Suprapubic skin (tissue), 4 donors: ENCODE data around the gene DCDC2. TPM values are rescaled to one million over a fixed set of nuclear protein-coding genes. Genes with fewer than 3 reads are reported as not detected.
"Not testable (repeated sequence)": the region's sequence is repeated elsewhere in the genome, so short reads cannot be mapped to it uniquely, and the experiment has no call there.

Experiments
- DNase-seq, 2 donors: peaks; one replicate each; pipeline ENCODE4 v3.0.0-alpha.2; 2019; ENCODE audit warnings: low spot score in 2 of 2
- H3K27ac ChIP-seq: fragments of 200-600 bp; sonication (generic); one replicate; pipeline ENCODE4 v1.5.1; 2019
- H3K27me3 ChIP-seq: fragments of 200-600 bp; sonication (generic); one replicate; pipeline ENCODE4 v1.5.1; 2019
- H3K36me3 ChIP-seq: fragments of 200-600 bp; sonication (generic); one replicate; pipeline ENCODE4 v1.5.1; 2019
- H3K4me1 ChIP-seq: fragments of 200-600 bp; sonication (generic); one replicate; pipeline ENCODE4 v1.5.1; 2019
- H3K4me3 ChIP-seq: fragments of 200-600 bp; sonication (generic); one replicate; pipeline ENCODE4 v1.5.1; 2019; ENCODE audit warnings: mild to moderate bottlenecking
- H3K9me3 ChIP-seq: fragments of 200-600 bp; sonication (generic); one replicate; pipeline ENCODE4 v1.5.1; 2019
- CTCF ChIP-seq, 2 donors: fragments of 200-600 bp in 1 of 2; fragments of 450-650 bp in 1 of 2; sonication (generic) in 1 of 2; IDR thresholded peaks; one replicate each; pipeline ENCODE4 v1.5.1; 2016 to 2019; ENCODE audit warnings: antibody characterized with exemption in 2 of 2, mild to moderate bottlenecking in 1 of 2, moderate library complexity in 1 of 2
- EP300 ChIP-seq: sonication (generic); formaldehyde crosslinking; IDR thresholded peaks from one replicate; pipeline ENCODE4 v1.6.1; 2017; ENCODE audit warnings: antibody characterized with exemption
- POLR2A ChIP-seq, 2 donors: fragments of 450-650 bp; IDR thresholded peaks; one replicate each; pipeline ENCODE4 v1.6.1; 2017; ENCODE audit warnings: antibody characterized with exemption in 2 of 2, mild to moderate bottlenecking in 2 of 2, moderate library complexity in 2 of 2
- POLR2AphosphoS5 ChIP-seq, 3 donors: sonication (generic); formaldehyde crosslinking; IDR thresholded peaks; one replicate each; pipeline ENCODE4 v1.6.1; 2017; ENCODE audit warnings: antibody characterized with exemption in 3 of 3
- WGBS: methylation state at CpG from one replicate; pipeline ENCODE4 v1.1.5; 2018; 5-methylcytosine and 5-hydroxymethylcytosine counted together
- total RNA-seq, 4 donors: library from RNA; depleted of rRNA; stranded (reverse); fragments of >200 nt; gene quantifications; one replicate each; pipeline ENCODE4 v1.1.0, GENCODE V29; 2016

The DCDC2 gene
- total RNA-seq, 4 donors from 2014 or later, result 0.15 to 0.55 (median 0.16) TPM; not detected in 1

- TF ChIP-seq EP300, result no peak
- no peak for TF ChIP-seq POLR2A (IDR thresholded peaks at IDR 0.05)
- no peak for TF ChIP-seq CTCF (IDR thresholded peaks at IDR 0.05)
- no peak for TF ChIP-seq POLR2AphosphoS5 (IDR thresholded peaks at IDR 0.05)
- Histone ChIP-seq H3K4me1 (no peaks in the 10 kb centered on the region), H3K4me3 (no peak overlapping the region), H3K27ac (no peak overlapping the region), H3K36me3 (no peaks in the 10 kb centered on the region), H3K9me3 (no peaks in the 10 kb centered on the region), H3K27me3 (no peaks in the 10 kb centered on the region)
- 43% methylated on average over 5 of the region's 5 CpGs for WGBS
- DNase-seq, result no peak
These were observed 36.2 kb downstream of the DCDC2 start for GRCh38 chr6:24321538-24322162.

- no peak for DNase-seq
- no peak for TF ChIP-seq EP300
- TF ChIP-seq CTCF (IDR thresholded peaks at IDR 0.05), result no peak
- no peak for TF ChIP-seq POLR2AphosphoS5 (IDR thresholded peaks at IDR 0.05)
- no peak for TF ChIP-seq POLR2A (IDR thresholded peaks at IDR 0.05)
- 50% methylated on average over 6 of the region's 6 CpGs for WGBS
- Histone ChIP-seq H3K27me3 (no peaks in the 10 kb centered on the region), H3K27ac (no peak overlapping the region), H3K36me3 (no peaks in the 10 kb centered on the region), H3K4me3 (no peak overlapping the region), H3K9me3 (no peaks in the 10 kb centered on the region), H3K4me1 (no peaks in the 10 kb centered on the region)
These were observed 44.4 kb downstream of the DCDC2 start for GRCh38 chr6:24313251-24314141.

GRCh38 chr6:24311775-24312174 lies 46.1 kb downstream of the DCDC2 start:
- H3K27ac ChIP-seq, H3K36me3 ChIP-seq, H3K4me3 ChIP-seq, H3K9me3 ChIP-seq, H3K27me3 ChIP-seq, DNase-seq, H3K4me1 ChIP-seq: not testable (repeated sequence)
- WGBS, result 94% methylated on average over 4 of the region's 4 CpGs

GRCh38 chr6:24307881-24308280 lies 50.0 kb downstream of the DCDC2 start:
- Histone ChIP-seq H3K9me3 (no peaks in the 10 kb centered on the region), H3K4me3 (no peak overlapping the region), H3K27me3 (no peaks in the 10 kb centered on the region), H3K27ac (no peak overlapping the region), H3K36me3 (no peaks in the 10 kb centered on the region), H3K4me1 (no peaks in the 10 kb centered on the region)
- no peak for TF ChIP-seq CTCF (IDR thresholded peaks at IDR 0.05)
- TF ChIP-seq EP300, result no peak
- TF ChIP-seq POLR2AphosphoS5 (IDR thresholded peaks at IDR 0.05), result no peak
- no peak for TF ChIP-seq POLR2A (IDR thresholded peaks at IDR 0.05)
- 60% methylated on average over 1 of the region's 1 CpG for WGBS
- DNase-seq, result no peak

- DNase-seq, result no peak
- H3K4me1 ChIP-seq, result no peaks in the 10 kb centered on the region
- 55% methylated on average over 1 of the region's 1 CpG for WGBS
- H3K9me3 ChIP-seq, result no peaks in the 10 kb centered on the region
- H3K4me3 ChIP-seq, result no peak overlapping the region
- TF ChIP-seq POLR2A (IDR thresholded peaks at IDR 0.05), result no peak
- TF ChIP-seq EP300, result no peak
- no peak for TF ChIP-seq POLR2AphosphoS5 (IDR thresholded peaks at IDR 0.05)
- TF ChIP-seq CTCF (IDR thresholded peaks at IDR 0.05), result no peak
- H3K27ac ChIP-seq, result no peak overlapping the region
- no peaks in the 10 kb centered on the region for H3K27me3 ChIP-seq
- H3K36me3 ChIP-seq, result no peaks in the 10 kb centered on the region
These were observed 50.9 kb downstream of the DCDC2 start for GRCh38 chr6:24306936-24307335.
